WTC11 (cell line): ENCODE measurements around the gene CCDC82. TPM values are rescaled to one million over a fixed set of nuclear protein-coding genes. Genes with fewer than 3 reads are reported as not detected.

ENCODE experiments used
- ATAC-seq: fragments of 200-7000 bp; cut with Tn5 transposase; 2 replicates; pipeline ENCODE4 v1.10.0; 2021; ENCODE audit warnings: mild to moderate bottlenecking, moderate library complexity
- CTCF ChIA-PET: fragments of 300-600 bp; sonication (Branson Sonifier 250); formaldehyde crosslinking; loops from one replicate; lab custom pipeline; 2021; ENCODE audit warnings: antibody characterized with exemption; lab: Charles Lee
- POLR2A ChIA-PET: fragments of 350-600 bp; sonication (Branson Sonifier 250); formaldehyde crosslinking; loops from one replicate; lab custom pipeline; 2021; ENCODE audit warnings: antibody characterized with exemption; lab: Charles Lee
- DNase-seq: peaks from one replicate; pipeline ENCODE4 v3.0.0; 2021; ENCODE audit warnings: low spot score
- H3K27ac Mint-ChIP-seq: 2 replicates; pipeline ENCODE4 v1.8.0; 2021; ENCODE audit warnings: mixed read lengths
- H3K27me3 Mint-ChIP-seq: 2 replicates; pipeline ENCODE4 v1.8.0; 2021; ENCODE audit warnings: low read depth, mild to moderate bottlenecking, moderate library complexity, mixed read lengths
- H3K36me3 Mint-ChIP-seq: 2 replicates; pipeline ENCODE4 v1.8.0; 2021; ENCODE audit warnings: mixed read lengths
- H3K4me1 Mint-ChIP-seq: 2 replicates; pipeline ENCODE4 v1.8.0; 2022; ENCODE audit warnings: mixed read lengths
- H3K4me3 Mint-ChIP-seq: 2 replicates; pipeline ENCODE4 v1.8.0; 2021; ENCODE audit warnings: mild to moderate bottlenecking, moderate library complexity, mixed read lengths
- H3K9me3 Mint-ChIP-seq: 2 replicates; pipeline ENCODE4 v1.8.0; 2021; ENCODE audit warnings: mixed read lengths
- ATF1 ChIP-seq: sonication (generic); formaldehyde crosslinking; IDR thresholded peaks from 2 replicates; pipeline ENCODE4 v1.8.1; 2023; ENCODE audit warnings: mild to moderate bottlenecking, moderate library complexity, missing genetic modification reagents
- FOXJ3 ChIP-seq: sonication (generic); formaldehyde crosslinking; IDR thresholded peaks from 2 replicates; pipeline ENCODE4 v1.9.0; 2021; ENCODE audit warnings: missing genetic modification reagents, mild to moderate bottlenecking, borderline replicate concordance
- GABPB1 ChIP-seq: sonication (generic); formaldehyde crosslinking; IDR thresholded peaks from 2 replicates; pipeline ENCODE4 v1.8.1; 2023; ENCODE audit warnings: mild to moderate bottlenecking, missing genetic modification reagents
- HMGA2 ChIP-seq: fragments of 250-450 bp; sonication (Bioruptor Pico); IDR thresholded peaks from 2 replicates; pipeline ENCODE4 v1.4.0; 2021; ENCODE audit warnings: mild to moderate bottlenecking, moderate library complexity
- NR1H2 ChIP-seq: sonication (generic); formaldehyde crosslinking; IDR thresholded peaks from 2 replicates; pipeline ENCODE4 v1.9.0; 2021; ENCODE audit warnings: mild to moderate bottlenecking, moderate library complexity, missing genetic modification reagents
- NR3C1 ChIP-seq: sonication (generic); formaldehyde crosslinking; conservative IDR thresholded peaks from 2 replicates; pipeline ENCODE4 v1.8.1; 2023; ENCODE audit warnings: low read depth, mild to moderate bottlenecking, missing genetic modification reagents
- RELA ChIP-seq: sonication (generic); formaldehyde crosslinking; IDR thresholded peaks from 2 replicates; pipeline ENCODE4 v1.8.1; 2022; ENCODE audit warnings: missing genetic modification reagents, mild to moderate bottlenecking, borderline replicate concordance
- TP53 ChIP-seq: sonication (generic); formaldehyde crosslinking; IDR thresholded peaks from 2 replicates; pipeline ENCODE4 v1.8.1; 2023; ENCODE audit warnings: mild to moderate bottlenecking, missing genetic modification reagents
- ZNF232 ChIP-seq: sonication (generic); formaldehyde crosslinking; IDR thresholded peaks from 2 replicates; pipeline ENCODE4 v1.8.0; 2022; ENCODE audit warnings: mild to moderate bottlenecking, missing genetic modification reagents
- total RNA-seq: library from RNA; stranded (reverse); gene quantifications from 3 replicates; pipeline ENCODE4 v1.2.3, GENCODE V29; 2021
- TF ChIP-seq, protein P1 (sequence below): sonication (generic); formaldehyde crosslinking; conservative IDR thresholded peaks from 2 replicates; pipeline ENCODE4 v1.8.1; 2023; ENCODE audit warnings: mild to moderate bottlenecking, low read depth, missing genetic modification reagents, moderate library complexity
- TF ChIP-seq, protein P2 (sequence below): fragments of 250-450 bp; sonication (Bioruptor Pico); IDR thresholded peaks from 2 replicates; pipeline ENCODE4 v1.9.0; 2021; ENCODE audit warnings: mild to moderate bottlenecking
- TF ChIP-seq, protein P3 (sequence below): fragments of 200-600 bp; IDR thresholded peaks from 2 replicates; pipeline ENCODE4 v1.8.0; 2022; ENCODE audit warnings: antibody characterized with exemption

Gene CCDC82
- total RNA-seq, 1 experiment from 2014 or later, result 16.3 TPM

DNA sequence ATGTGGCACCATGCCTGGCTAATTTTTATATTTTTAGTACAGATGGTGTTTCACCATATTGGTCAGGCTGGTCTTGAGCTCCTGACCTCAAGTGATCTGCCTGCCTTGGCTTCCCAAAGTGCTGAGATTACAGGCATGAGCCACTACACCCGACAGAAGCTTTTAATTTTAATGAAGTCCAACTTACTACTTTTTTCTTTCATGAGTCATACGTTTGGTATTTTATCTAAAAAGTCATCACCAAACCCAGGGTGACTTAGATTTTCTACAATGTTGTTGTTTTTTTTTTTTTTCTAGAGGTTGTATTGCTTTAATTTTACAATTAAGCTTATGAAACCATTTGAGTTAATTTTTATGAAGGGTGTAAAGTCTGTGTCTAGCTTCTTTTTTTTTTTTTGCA is 35.0 kb upstream of the CCDC82 start:
- no peaks in the 10 kb centered on the region for H3K9me3 Mint-ChIP-seq
- ChIA-PET CTCF (interaction anchor here (0.6 to 1.4 kb wide), 6 partner anchors 14 to 589 kb away, joined by 3 to 8 read pairs (median 4); partner anchors contain the start of gene MAML2), POLR2A (no interaction called here)
- H3K36me3 Mint-ChIP-seq, result no peaks in the 10 kb centered on the region
- no peaks in the 10 kb centered on the region for H3K27me3 Mint-ChIP-seq
- ATAC-seq (no peak), DNase-seq (no peak)
- TF ChIP-seq, protein P1, sequence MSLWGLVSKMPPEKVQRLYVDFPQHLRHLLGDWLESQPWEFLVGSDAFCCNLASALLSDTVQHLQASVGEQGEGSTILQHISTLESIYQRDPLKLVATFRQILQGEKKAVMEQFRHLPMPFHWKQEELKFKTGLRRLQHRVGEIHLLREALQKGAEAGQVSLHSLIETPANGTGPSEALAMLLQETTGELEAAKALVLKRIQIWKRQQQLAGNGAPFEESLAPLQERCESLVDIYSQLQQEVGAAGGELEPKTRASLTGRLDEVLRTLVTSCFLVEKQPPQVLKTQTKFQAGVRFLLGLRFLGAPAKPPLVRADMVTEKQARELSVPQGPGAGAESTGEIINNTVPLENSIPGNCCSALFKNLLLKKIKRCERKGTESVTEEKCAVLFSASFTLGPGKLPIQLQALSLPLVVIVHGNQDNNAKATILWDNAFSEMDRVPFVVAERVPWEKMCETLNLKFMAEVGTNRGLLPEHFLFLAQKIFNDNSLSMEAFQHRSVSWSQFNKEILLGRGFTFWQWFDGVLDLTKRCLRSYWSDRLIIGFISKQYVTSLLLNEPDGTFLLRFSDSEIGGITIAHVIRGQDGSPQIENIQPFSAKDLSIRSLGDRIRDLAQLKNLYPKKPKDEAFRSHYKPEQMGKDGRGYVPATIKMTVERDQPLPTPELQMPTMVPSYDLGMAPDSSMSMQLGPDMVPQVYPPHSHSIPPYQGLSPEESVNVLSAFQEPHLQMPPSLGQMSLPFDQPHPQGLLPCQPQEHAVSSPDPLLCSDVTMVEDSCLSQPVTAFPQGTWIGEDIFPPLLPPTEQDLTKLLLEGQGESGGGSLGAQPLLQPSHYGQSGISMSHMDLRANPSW, result no peak
- TF ChIP-seq ZNF232 (CRISPR knock-in tag), result no peak
- TF ChIP-seq RELA (CRISPR knock-in tag), result no peak
- no peak for TF ChIP-seq TP53 (CRISPR knock-in tag)
- TF ChIP-seq, protein P2, sequence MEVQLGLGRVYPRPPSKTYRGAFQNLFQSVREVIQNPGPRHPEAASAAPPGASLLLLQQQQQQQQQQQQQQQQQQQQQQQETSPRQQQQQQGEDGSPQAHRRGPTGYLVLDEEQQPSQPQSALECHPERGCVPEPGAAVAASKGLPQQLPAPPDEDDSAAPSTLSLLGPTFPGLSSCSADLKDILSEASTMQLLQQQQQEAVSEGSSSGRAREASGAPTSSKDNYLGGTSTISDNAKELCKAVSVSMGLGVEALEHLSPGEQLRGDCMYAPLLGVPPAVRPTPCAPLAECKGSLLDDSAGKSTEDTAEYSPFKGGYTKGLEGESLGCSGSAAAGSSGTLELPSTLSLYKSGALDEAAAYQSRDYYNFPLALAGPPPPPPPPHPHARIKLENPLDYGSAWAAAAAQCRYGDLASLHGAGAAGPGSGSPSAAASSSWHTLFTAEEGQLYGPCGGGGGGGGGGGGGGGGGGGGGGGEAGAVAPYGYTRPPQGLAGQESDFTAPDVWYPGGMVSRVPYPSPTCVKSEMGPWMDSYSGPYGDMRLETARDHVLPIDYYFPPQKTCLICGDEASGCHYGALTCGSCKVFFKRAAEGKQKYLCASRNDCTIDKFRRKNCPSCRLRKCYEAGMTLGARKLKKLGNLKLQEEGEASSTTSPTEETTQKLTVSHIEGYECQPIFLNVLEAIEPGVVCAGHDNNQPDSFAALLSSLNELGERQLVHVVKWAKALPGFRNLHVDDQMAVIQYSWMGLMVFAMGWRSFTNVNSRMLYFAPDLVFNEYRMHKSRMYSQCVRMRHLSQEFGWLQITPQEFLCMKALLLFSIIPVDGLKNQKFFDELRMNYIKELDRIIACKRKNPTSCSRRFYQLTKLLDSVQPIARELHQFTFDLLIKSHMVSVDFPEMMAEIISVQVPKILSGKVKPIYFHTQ (CRISPR knock-in tag), result no peak
- TF ChIP-seq NR3C1, result no peak
- peaks cover 7% of the 10 kb centered on the region for H3K4me1 Mint-ChIP-seq
- H3K27ac Mint-ChIP-seq, result no peak overlapping the region
- H3K4me3 Mint-ChIP-seq, result no peak overlapping the region

DNA sequence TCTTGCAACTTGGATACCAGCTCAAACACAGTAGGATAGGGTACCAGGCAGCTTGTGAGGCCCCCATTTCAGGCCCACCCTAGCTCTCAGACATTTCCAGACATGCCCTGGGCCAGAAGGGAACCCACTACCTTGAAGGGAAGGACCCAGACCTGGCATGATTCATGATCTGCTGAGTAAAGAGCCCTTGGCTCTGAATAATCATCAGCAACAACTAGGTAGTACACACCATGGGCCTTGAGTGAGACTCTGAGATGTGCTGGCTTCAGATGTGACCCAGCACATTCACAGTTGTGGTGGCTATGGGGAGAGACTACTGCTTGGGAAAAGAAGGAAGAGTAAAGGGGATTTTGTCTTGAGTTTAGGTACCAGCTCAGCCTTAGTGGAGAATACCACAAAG is 23.7 kb upstream of the CCDC82 start:
- CTCF ChIA-PET, result interaction anchor here (0.9 to 1.0 kb wide), 2 partner anchors 70 to 577 kb away, joined by 3 to 4 read pairs; partner anchors contain the start of gene MAML2

More for the DNA sequence above, 23.7 kb upstream of the CCDC82 start:
- DNase-seq, result no peak
- no peak overlapping the region for H3K27ac Mint-ChIP-seq
- peaks cover 12% of the 10 kb centered on the region for H3K36me3 Mint-ChIP-seq
- H3K9me3 Mint-ChIP-seq, result peaks cover 16% of the 10 kb centered on the region
- ATAC-seq, result no peak
- peaks cover 7% of the 10 kb centered on the region; the same call in 1 of the 2 replicates for H3K4me1 Mint-ChIP-seq
- TF ChIP-seq GABPB1 (CRISPR knock-in tag) (no peak), NR1H2 (CRISPR knock-in tag) (no peak), FOXJ3 (CRISPR knock-in tag) (no peak), ATF1 (no peak), HMGA2 (CRISPR knock-in tag) (no peak)
- TF ChIP-seq, protein P2 (CRISPR knock-in tag), result no peak
- TF ChIP-seq, protein P3, sequence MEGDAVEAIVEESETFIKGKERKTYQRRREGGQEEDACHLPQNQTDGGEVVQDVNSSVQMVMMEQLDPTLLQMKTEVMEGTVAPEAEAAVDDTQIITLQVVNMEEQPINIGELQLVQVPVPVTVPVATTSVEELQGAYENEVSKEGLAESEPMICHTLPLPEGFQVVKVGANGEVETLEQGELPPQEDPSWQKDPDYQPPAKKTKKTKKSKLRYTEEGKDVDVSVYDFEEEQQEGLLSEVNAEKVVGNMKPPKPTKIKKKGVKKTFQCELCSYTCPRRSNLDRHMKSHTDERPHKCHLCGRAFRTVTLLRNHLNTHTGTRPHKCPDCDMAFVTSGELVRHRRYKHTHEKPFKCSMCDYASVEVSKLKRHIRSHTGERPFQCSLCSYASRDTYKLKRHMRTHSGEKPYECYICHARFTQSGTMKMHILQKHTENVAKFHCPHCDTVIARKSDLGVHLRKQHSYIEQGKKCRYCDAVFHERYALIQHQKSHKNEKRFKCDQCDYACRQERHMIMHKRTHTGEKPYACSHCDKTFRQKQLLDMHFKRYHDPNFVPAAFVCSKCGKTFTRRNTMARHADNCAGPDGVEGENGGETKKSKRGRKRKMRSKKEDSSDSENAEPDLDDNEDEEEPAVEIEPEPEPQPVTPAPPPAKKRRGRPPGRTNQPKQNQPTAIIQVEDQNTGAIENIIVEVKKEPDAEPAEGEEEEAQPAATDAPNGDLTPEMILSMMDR, result no peak
- no peak overlapping the region for H3K4me3 Mint-ChIP-seq
- POLR2A ChIA-PET, result no interaction called here
- peaks cover 6% of the 10 kb centered on the region for H3K27me3 Mint-ChIP-seq
